Mesendoderm (in vitro differentiated cells): ENCODE measurements around the gene CENPX.

Source experiments
- DNase-seq: peaks from one replicate; pipeline ENCODE4 v3.0.0; 2013
- H2AK5ac ChIP-seq: 2 replicates; pipeline ENCODE4 v1.6.1; 2013; ENCODE audit warnings: low read length, inconsistent platforms
- H2BK120ac ChIP-seq: 2 replicates; pipeline ENCODE4 v1.6.1; 2013; ENCODE audit warnings: low read depth, mild to moderate bottlenecking, low read length, moderate library complexity, mixed read lengths
- H2BK15ac ChIP-seq: replicated peaks from 2 replicates; pipeline ENCODE4 v1.6.1; 2013; ENCODE audit warnings: low read depth, mild to moderate bottlenecking, moderate library complexity
- H2BK5ac ChIP-seq: 2 replicates; pipeline ENCODE4 v1.6.1; 2013; ENCODE audit warnings: low read length, inconsistent platforms
- H3K18ac ChIP-seq: 2 replicates; pipeline ENCODE4 v1.6.1; 2013; ENCODE audit warnings: mild to moderate bottlenecking, low read length, mixed read lengths
- H3K23ac ChIP-seq: one replicate; pipeline ENCODE4 v1.6.1; 2013; ENCODE audit warnings: low read length
- H3K27ac ChIP-seq: 2 replicates; pipeline ENCODE4 v1.5.1; 2013; ENCODE audit warnings: low read depth, mild to moderate bottlenecking, inconsistent platforms, low read length, moderate library complexity
- H3K27me3 ChIP-seq: 2 replicates; pipeline ENCODE4 v1.6.1; 2013; ENCODE audit warnings: low read length, control low read depth, mild to moderate bottlenecking, inconsistent platforms; ENCODE audit not compliant: insufficient read depth, poor library complexity
- H3K36me3 ChIP-seq: 2 replicates; pipeline ENCODE4 v1.6.1; 2013; ENCODE audit warnings: low read length, inconsistent platforms; ENCODE audit not compliant: control insufficient read depth, insufficient read depth
- H3K4ac ChIP-seq: one replicate; pipeline ENCODE4 v1.6.1; 2013; ENCODE audit warnings: low read depth, mild to moderate bottlenecking, low read length, moderate library complexity
- H3K4me1 ChIP-seq: 2 replicates; pipeline ENCODE4 v1.6.1; 2013; ENCODE audit warnings: low read depth, low read length, inconsistent platforms; ENCODE audit not compliant: control insufficient read depth
- H3K4me2 ChIP-seq: 2 replicates; pipeline ENCODE4 v1.6.1; 2013; ENCODE audit warnings: low read length
- H3K4me3 ChIP-seq: 2 replicates; pipeline ENCODE4 v1.5.1; 2013; ENCODE audit warnings: mild to moderate bottlenecking, low read length
- H3K56ac ChIP-seq: one replicate; pipeline ENCODE4 v1.6.1; 2013; ENCODE audit warnings: low read length
- H3K79me1 ChIP-seq: 2 replicates; pipeline ENCODE4 v1.6.1; 2013; ENCODE audit warnings: low read length, inconsistent platforms
- H3K79me2 ChIP-seq: 2 replicates; pipeline ENCODE4 v1.6.1; 2013; ENCODE audit warnings: mild to moderate bottlenecking, low read length; ENCODE audit not compliant: control insufficient read depth, insufficient read depth
- H3K9ac ChIP-seq: 2 replicates; pipeline ENCODE4 v1.6.1; 2013; ENCODE audit warnings: low read length, inconsistent platforms
- H4K5ac ChIP-seq: one replicate; pipeline ENCODE4 v1.6.1; 2013; ENCODE audit warnings: low read length
- H4K8ac ChIP-seq: one replicate; pipeline ENCODE4 v1.6.1; 2013; ENCODE audit warnings: low read depth, mild to moderate bottlenecking, control low read depth, low read length, moderate library complexity
- WGBS: extraction: QIAGEN DNeasy Blood & Tissue Kit; methylation state at CpG from one replicate; pipeline ENCODE4 v1.1.7; 2013; ENCODE audit warnings: low lambda C conversion rate, missing lambda C conversion rate; ENCODE audit not compliant: insufficient coverage; ENCODE audit errors: extremely low coverage; 5-methylcytosine and 5-hydroxymethylcytosine counted together

CENPX gene

GRCh38 chr17:81992306-81993102, 30.2 kb downstream of the CENPX start:
- Histone ChIP-seq H2BK5ac (no peak overlapping the region), H4K5ac (no peak overlapping the region), H2BK120ac (no peak overlapping the region), H3K18ac (no peak overlapping the region), H3K4me2 (no peak overlapping the region), H3K79me1 (peaks cover 1% of the 10 kb centered on the region), H4K8ac (no peak overlapping the region), H3K4me3 (no peak overlapping the region), H3K27me3 (no peaks in the 10 kb centered on the region), H3K56ac (peak overlapping the region; percentile 53), H3K9ac (peak overlapping the region; percentile 25), H3K23ac (no peak overlapping the region), H3K4ac (no peak overlapping the region), H3K36me3 (no peaks in the 10 kb centered on the region), H3K4me1 (peaks cover 3% of the 10 kb centered on the region), H3K79me2 (no peaks in the 10 kb centered on the region), H3K27ac (no peak overlapping the region), H2AK5ac (no peak overlapping the region), H2BK15ac (no peak overlapping the region)
- no CpG with 5 or more reads among the region's 31 CpGs for WGBS
- DNase-seq: no peak

- H3K4me3 ChIP-seq: no peak overlapping the region
- peak overlapping the region; percentile 14 for H3K27ac ChIP-seq
- peak overlapping the region; percentile 56 for H3K23ac ChIP-seq
- no peak overlapping the region for H3K4me2 ChIP-seq
- no peaks in the 10 kb centered on the region for H3K27me3 ChIP-seq
- no peak overlapping the region for H2BK120ac ChIP-seq
- H2BK15ac ChIP-seq: no peak overlapping the region
- no peak overlapping the region for H4K5ac ChIP-seq
- no peak overlapping the region for H2BK5ac ChIP-seq
- H3K79me1 ChIP-seq: peaks cover 1% of the 10 kb centered on the region
- H3K36me3 ChIP-seq: no peaks in the 10 kb centered on the region
- peak overlapping the region; percentile 53 for H3K56ac ChIP-seq
- no peaks in the 10 kb centered on the region for H3K79me2 ChIP-seq
- peaks cover 3% of the 10 kb centered on the region for H3K4me1 ChIP-seq
- H4K8ac ChIP-seq: no peak overlapping the region
- H3K18ac ChIP-seq: no peak overlapping the region
- no peak overlapping the region for H2AK5ac ChIP-seq
- no peak for DNase-seq
- no peak overlapping the region for H3K4ac ChIP-seq
- WGBS: no CpG with 5 or more reads among the region's 31 CpGs
- H3K9ac ChIP-seq: peak overlapping the region; percentile 25
Measured at GRCh38 chr17:81991684-81992305, 30.9 kb downstream of the CENPX start.

GRCh38 chr17:81990836-81991683, 31.6 kb downstream of the CENPX start:
- no peak overlapping the region for H2AK5ac ChIP-seq
- H2BK5ac ChIP-seq: no peak overlapping the region
- peak overlapping the region; percentile 50 for H3K56ac ChIP-seq
- H2BK15ac ChIP-seq: no peak overlapping the region
- DNase-seq: no peak
- no peaks in the 10 kb centered on the region for H3K27me3 ChIP-seq
- H3K4me1 ChIP-seq: peaks cover 3% of the 10 kb centered on the region
- H3K36me3 ChIP-seq: no peaks in the 10 kb centered on the region
- no peak overlapping the region for H3K9ac ChIP-seq
- H3K27ac ChIP-seq: no peak overlapping the region
- no peak overlapping the region for H3K4ac ChIP-seq
- no CpG with 5 or more reads among the region's 25 CpGs for WGBS
- H4K5ac ChIP-seq: no peak overlapping the region
- H3K4me3 ChIP-seq: no peak overlapping the region
- H3K4me2 ChIP-seq: no peak overlapping the region
- H3K79me1 ChIP-seq: peaks cover 1% of the 10 kb centered on the region
- H3K23ac ChIP-seq: no peak overlapping the region
- H3K79me2 ChIP-seq: no peaks in the 10 kb centered on the region
- H2BK120ac ChIP-seq: no peak overlapping the region
- H4K8ac ChIP-seq: no peak overlapping the region
- H3K18ac ChIP-seq: no peak overlapping the region

DNA sequence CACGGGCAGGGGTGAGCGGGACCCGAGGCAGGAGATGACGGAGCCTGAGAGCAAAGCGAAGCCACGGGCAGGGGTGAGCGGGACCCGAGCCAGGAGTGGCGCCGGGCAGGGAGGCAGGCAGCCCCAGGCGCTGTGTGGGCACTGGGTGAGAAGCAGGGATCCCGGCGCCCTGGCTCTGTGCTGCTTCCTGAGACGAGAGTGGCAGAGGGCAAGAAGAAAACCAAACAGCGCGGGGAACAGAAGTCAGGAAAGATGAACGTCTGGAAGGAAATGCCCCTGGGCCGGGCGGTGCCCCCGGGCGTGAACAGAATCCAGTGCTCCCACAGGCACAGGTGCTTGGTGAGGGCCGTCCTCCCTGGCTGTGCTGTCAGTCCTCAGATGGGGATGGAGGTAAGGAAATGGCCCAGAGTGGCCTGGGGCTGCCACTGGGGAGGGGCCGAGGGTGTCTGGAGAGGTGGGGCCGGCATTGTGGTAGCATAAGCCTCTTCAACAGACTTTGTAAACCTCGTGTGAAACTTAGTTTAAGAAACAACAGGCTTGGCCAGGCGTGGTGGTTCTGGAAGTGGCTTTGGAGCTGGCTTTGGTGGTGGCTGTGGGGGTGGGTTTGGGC, 35.4 kb downstream of the CENPX start:
- no peak overlapping the region for H2BK15ac ChIP-seq
- H2BK120ac ChIP-seq: no peak overlapping the region
- H3K4me2 ChIP-seq: no peak overlapping the region
- H2BK5ac ChIP-seq: no peak overlapping the region
- peaks cover 3% of the 10 kb centered on the region for H3K4me1 ChIP-seq
- DNase-seq: no peak
- no peak overlapping the region for H4K5ac ChIP-seq
- no peak overlapping the region for H3K18ac ChIP-seq
- no CpG with 5 or more reads among the region's 26 CpGs for WGBS
- H3K79me1 ChIP-seq: peaks cover 1% of the 10 kb centered on the region
- H3K27me3 ChIP-seq: no peaks in the 10 kb centered on the region
- H2AK5ac ChIP-seq: no peak overlapping the region
- H3K79me2 ChIP-seq: no peaks in the 10 kb centered on the region
- H3K4me3 ChIP-seq: no peak overlapping the region
- H3K56ac ChIP-seq: no peak overlapping the region
- peaks cover 5% of the 10 kb centered on the region for H3K36me3 ChIP-seq
- H3K9ac ChIP-seq: no peak overlapping the region
- no peak overlapping the region for H3K4ac ChIP-seq
- H3K27ac ChIP-seq: no peak overlapping the region
- no peak overlapping the region for H3K23ac ChIP-seq
- H4K8ac ChIP-seq: no peak overlapping the region

- Histone ChIP-seq H3K4ac (no peak overlapping the region), H2AK5ac (no peak overlapping the region), H3K27me3 (no peaks in the 10 kb centered on the region), H3K79me2 (no peaks in the 10 kb centered on the region), H3K36me3 (peaks cover 5% of the 10 kb centered on the region), H3K4me3 (no peak overlapping the region), H3K18ac (no peak overlapping the region), H4K5ac (no peak overlapping the region), H3K4me2 (no peak overlapping the region), H3K56ac (no peak overlapping the region), H2BK15ac (no peak overlapping the region), H3K23ac (no peak overlapping the region), H3K79me1 (peaks cover 1% of the 10 kb centered on the region), H3K9ac (no peak overlapping the region), H2BK5ac (no peak overlapping the region), H2BK120ac (no peak overlapping the region), H3K4me1 (no peaks in the 10 kb centered on the region), H3K27ac (no peak overlapping the region), H4K8ac (no peak overlapping the region)
- DNase-seq: no peak
- WGBS: no CpG with 5 or more reads among the region's 26 CpGs
Measured at GRCh38 chr17:81986606-81987005, 36.1 kb downstream of the CENPX start.
